Measurements from ENCODE around the gene APOL6. TPM values are rescaled to one million over a fixed set of nuclear protein-coding genes. Genes with fewer than 3 reads are reported as not detected.

Gene APOL6
- total RNA-seq, 1 donor = 51.8 TPM

GRCh38 chr22:35645646-35646045, 2.6 kb upstream of the APOL6 start:
- H4K20me1 ChIP-seq (ENCODE audit: insufficient read depth, low read length) = no peaks in the 10 kb centered on the region
- peaks cover 18% of the 10 kb centered on the region for H3K79me2 ChIP-seq (ENCODE audit: insufficient read depth, low read length)
- peaks cover 28% of the 10 kb centered on the region for H3K4me1 ChIP-seq (ENCODE audit: insufficient read depth, low read length)
- H3K36me3 ChIP-seq (ENCODE audit: insufficient read depth, low read length) = no peaks in the 10 kb centered on the region
- H3K9me3 ChIP-seq (ENCODE audit: low read depth, low read length) = no peaks in the 10 kb centered on the region
- H3K27me3 ChIP-seq (ENCODE audit: insufficient read depth, low read length) = no peaks in the 10 kb centered on the region
- no peak overlapping the region for H3K27ac ChIP-seq (ENCODE audit: low read depth, low read length)
- no peak overlapping the region for H3K4me2 ChIP-seq (ENCODE audit: insufficient read depth, low read length)
- DNase-seq (ENCODE audit: insufficient read length, low spot score, missing footprints) = no peak
- no peak overlapping the region for H3K4me3 ChIP-seq (ENCODE audit: insufficient read depth, low read length)
- no peak overlapping the region for H2AFZ ChIP-seq (ENCODE audit: low read length)
- TF ChIP-seq CTCF (IDR thresholded peaks at IDR 0.05; ENCODE audit: extremely low read depth, low read depth, low read length) = no peak

GRCh38 chr22:35649026-35649553, 844 bp downstream of the APOL6 start:
- no peaks in the 10 kb centered on the region for H4K20me1 ChIP-seq (ENCODE audit: insufficient read depth, low read length)
- no peaks in the 10 kb centered on the region for H3K27me3 ChIP-seq (ENCODE audit: insufficient read depth, low read length)
- H2AFZ ChIP-seq (ENCODE audit: low read length) = peak overlapping the region; percentile 96
- peaks cover 2% of the 10 kb centered on the region for H3K9me3 ChIP-seq (ENCODE audit: low read depth, low read length)
- H3K36me3 ChIP-seq (ENCODE audit: insufficient read depth, low read length) = no peaks in the 10 kb centered on the region
- TF ChIP-seq CTCF (IDR thresholded peaks at IDR 0.05; ENCODE audit: extremely low read depth, low read depth, low read length) = no peak
- H3K27ac ChIP-seq (ENCODE audit: low read depth, low read length) = peak overlapping the region; percentile 92
- peaks cover 22% of the 10 kb centered on the region for H3K79me2 ChIP-seq (ENCODE audit: insufficient read depth, low read length)
- peak overlapping the region; percentile 96 for H3K4me3 ChIP-seq (ENCODE audit: insufficient read depth, low read length)
- peak overlapping the region; percentile 100 for H3K4me2 ChIP-seq (ENCODE audit: insufficient read depth, low read length)
- H3K4me1 ChIP-seq (ENCODE audit: insufficient read depth, low read length) = peaks cover 26% of the 10 kb centered on the region
- no peak for DNase-seq (ENCODE audit: insufficient read length, low spot score, missing footprints)

GRCh38 chr22:35649636-35650250, 1.5 kb downstream of the APOL6 start:
- Histone ChIP-seq H3K4me3 (ENCODE audit: insufficient read depth, low read length) (peak overlapping the region; percentile 96), H3K4me2 (ENCODE audit: insufficient read depth, low read length) (peak overlapping the region; percentile 100), H3K27ac (ENCODE audit: low read depth, low read length) (no peak overlapping the region), H4K20me1 (ENCODE audit: insufficient read depth, low read length) (no peaks in the 10 kb centered on the region), H3K4me1 (ENCODE audit: insufficient read depth, low read length) (peaks cover 26% of the 10 kb centered on the region), H3K9me3 (ENCODE audit: low read depth, low read length) (peaks cover 2% of the 10 kb centered on the region), H3K36me3 (ENCODE audit: insufficient read depth, low read length) (no peaks in the 10 kb centered on the region), H3K79me2 (ENCODE audit: insufficient read depth, low read length) (peaks cover 22% of the 10 kb centered on the region), H3K27me3 (ENCODE audit: insufficient read depth, low read length) (no peaks in the 10 kb centered on the region), H2AFZ (ENCODE audit: low read length) (no peak overlapping the region)
- no peak for TF ChIP-seq CTCF (IDR thresholded peaks at IDR 0.05; ENCODE audit: extremely low read depth, low read depth, low read length)
- DNase-seq (ENCODE audit: insufficient read length, low spot score, missing footprints) = no peak

GRCh38 chr22:35651085-35651484, 2.8 kb downstream of the APOL6 start:
- no peak for TF ChIP-seq CTCF (IDR thresholded peaks at IDR 0.05; ENCODE audit: extremely low read depth, low read depth, low read length)
- H3K27me3 ChIP-seq (ENCODE audit: insufficient read depth, low read length) = no peaks in the 10 kb centered on the region
- peaks cover 2% of the 10 kb centered on the region for H3K9me3 ChIP-seq (ENCODE audit: low read depth, low read length)
- DNase-seq (ENCODE audit: insufficient read length, low spot score, missing footprints) = no peak
- peaks cover 26% of the 10 kb centered on the region for H3K4me1 ChIP-seq (ENCODE audit: insufficient read depth, low read length)
- no peak overlapping the region for H2AFZ ChIP-seq (ENCODE audit: low read length)
- no peak overlapping the region for H3K4me2 ChIP-seq (ENCODE audit: insufficient read depth, low read length)
- H3K4me3 ChIP-seq (ENCODE audit: insufficient read depth, low read length) = no peak overlapping the region
- no peaks in the 10 kb centered on the region for H4K20me1 ChIP-seq (ENCODE audit: insufficient read depth, low read length)
- no peaks in the 10 kb centered on the region for H3K36me3 ChIP-seq (ENCODE audit: insufficient read depth, low read length)
- H3K27ac ChIP-seq (ENCODE audit: low read depth, low read length) = no peak overlapping the region
- peaks cover 22% of the 10 kb centered on the region for H3K79me2 ChIP-seq (ENCODE audit: insufficient read depth, low read length)
